Nephron progenitor cell (in vitro differentiated cells): ENCODE measurements around the gene TDRD1.

Experiments used
- DNase-seq: peaks from one replicate; pipeline ENCODE4 v3.0.0; 2021
- H3K27ac Mint-ChIP-seq: 2 replicates; pipeline ENCODE4 v1.8.0; 2021; ENCODE audit warnings: mild to moderate bottlenecking, moderate library complexity, mixed read lengths
- H3K27me3 Mint-ChIP-seq: 2 replicates; pipeline ENCODE4 v1.8.0; 2021; ENCODE audit warnings: mild to moderate bottlenecking, low read depth, mixed read lengths; ENCODE audit not compliant: poor library complexity
- H3K36me3 Mint-ChIP-seq: 2 replicates; pipeline ENCODE4 v1.8.0; 2021; ENCODE audit warnings: low read depth, mixed read lengths
- H3K4me1 Mint-ChIP-seq: 2 replicates; pipeline ENCODE4 v1.8.0; 2021; ENCODE audit warnings: mixed read lengths
- H3K4me3 Mint-ChIP-seq: 2 replicates; pipeline ENCODE4 v1.8.0; 2021; ENCODE audit warnings: mild to moderate bottlenecking, moderate library complexity, mixed read lengths
- H3K9me3 Mint-ChIP-seq: 2 replicates; pipeline ENCODE4 v1.8.0; 2021; ENCODE audit warnings: mild to moderate bottlenecking, moderate library complexity, mixed read lengths
- TF ChIP-seq, protein P1 (sequence below): fragments of 200-600 bp; sonication (generic); IDR thresholded peaks from 2 replicates; pipeline ENCODE4 v1.5.0; 2021; ENCODE audit warnings: antibody characterized with exemption

TDRD1 gene

DNA sequence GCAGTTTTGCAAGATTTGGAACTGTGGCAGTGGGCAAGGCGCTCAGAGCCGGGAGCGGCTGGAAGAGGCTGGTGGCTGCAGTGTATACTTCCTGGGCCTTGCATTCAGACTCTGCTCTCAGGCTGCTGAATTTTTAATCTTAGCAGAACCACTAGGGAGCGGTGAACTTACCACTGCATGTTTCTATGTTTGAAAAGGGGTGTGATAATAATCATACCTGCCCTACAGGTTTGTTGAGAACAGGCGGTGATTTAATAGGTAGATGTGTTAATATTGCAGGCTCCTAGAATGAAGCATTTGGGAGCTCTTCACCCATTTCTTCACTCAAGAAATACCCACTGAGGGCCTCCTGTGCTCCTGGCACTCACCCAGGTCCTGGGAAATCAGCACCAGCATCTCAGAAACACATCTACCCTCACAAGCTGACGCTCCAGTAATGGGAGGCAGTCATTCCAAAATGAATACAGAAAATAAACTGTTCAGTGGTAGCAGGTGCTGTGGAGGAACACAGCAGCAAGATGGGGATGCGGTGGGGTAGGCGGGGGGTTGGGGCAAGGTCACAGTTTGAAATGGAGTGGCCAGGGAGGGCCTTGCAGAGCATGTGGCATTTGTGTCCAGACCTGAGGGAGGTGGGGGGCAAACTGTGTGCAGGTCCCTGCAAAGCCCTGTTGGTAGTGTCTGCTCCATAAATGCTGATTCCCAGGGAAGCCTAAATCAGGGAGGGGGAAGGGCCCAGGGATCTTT is 100.9 kb downstream of the TDRD1 start:
- TF ChIP-seq, protein P1, sequence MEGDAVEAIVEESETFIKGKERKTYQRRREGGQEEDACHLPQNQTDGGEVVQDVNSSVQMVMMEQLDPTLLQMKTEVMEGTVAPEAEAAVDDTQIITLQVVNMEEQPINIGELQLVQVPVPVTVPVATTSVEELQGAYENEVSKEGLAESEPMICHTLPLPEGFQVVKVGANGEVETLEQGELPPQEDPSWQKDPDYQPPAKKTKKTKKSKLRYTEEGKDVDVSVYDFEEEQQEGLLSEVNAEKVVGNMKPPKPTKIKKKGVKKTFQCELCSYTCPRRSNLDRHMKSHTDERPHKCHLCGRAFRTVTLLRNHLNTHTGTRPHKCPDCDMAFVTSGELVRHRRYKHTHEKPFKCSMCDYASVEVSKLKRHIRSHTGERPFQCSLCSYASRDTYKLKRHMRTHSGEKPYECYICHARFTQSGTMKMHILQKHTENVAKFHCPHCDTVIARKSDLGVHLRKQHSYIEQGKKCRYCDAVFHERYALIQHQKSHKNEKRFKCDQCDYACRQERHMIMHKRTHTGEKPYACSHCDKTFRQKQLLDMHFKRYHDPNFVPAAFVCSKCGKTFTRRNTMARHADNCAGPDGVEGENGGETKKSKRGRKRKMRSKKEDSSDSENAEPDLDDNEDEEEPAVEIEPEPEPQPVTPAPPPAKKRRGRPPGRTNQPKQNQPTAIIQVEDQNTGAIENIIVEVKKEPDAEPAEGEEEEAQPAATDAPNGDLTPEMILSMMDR: no peak
- Mint-ChIP-seq H3K36me3 (peaks cover under 1% of the 10 kb centered on the region), H3K4me1 (peaks cover 12% of the 10 kb centered on the region), H3K27ac (no peak overlapping the region), H3K27me3 (no peaks in the 10 kb centered on the region), H3K9me3 (no peaks in the 10 kb centered on the region), H3K4me3 (no peak overlapping the region)
- no peak for DNase-seq

DNA sequence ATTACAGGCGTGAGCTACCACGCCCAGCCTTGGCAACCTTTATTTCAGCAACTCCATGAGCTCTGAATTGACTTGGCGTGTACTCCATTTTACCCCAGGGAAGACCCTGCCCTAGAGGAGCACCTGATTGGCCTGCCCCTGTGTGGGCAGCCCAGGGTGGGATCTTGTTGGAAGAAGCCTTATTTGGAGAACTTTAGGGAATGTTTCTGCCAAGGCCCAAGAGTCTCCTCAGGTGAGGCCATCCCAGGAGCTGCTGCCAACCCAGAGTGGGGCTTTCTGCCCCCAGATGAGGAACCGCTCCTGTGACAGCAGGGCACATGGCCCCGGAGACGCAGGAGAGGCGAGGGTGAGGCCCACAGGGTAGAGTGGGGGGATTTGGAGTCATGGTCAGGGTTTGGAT is 101.9 kb downstream of the TDRD1 start:
- Mint-ChIP-seq H3K4me3 (no peak overlapping the region), H3K27me3 (no peaks in the 10 kb centered on the region), H3K27ac (no peak overlapping the region), H3K36me3 (no peaks in the 10 kb centered on the region), H3K4me1 (peaks cover 3% of the 10 kb centered on the region), H3K9me3 (no peaks in the 10 kb centered on the region)
- TF ChIP-seq, protein P1: no peak
- no peak for DNase-seq

DNA sequence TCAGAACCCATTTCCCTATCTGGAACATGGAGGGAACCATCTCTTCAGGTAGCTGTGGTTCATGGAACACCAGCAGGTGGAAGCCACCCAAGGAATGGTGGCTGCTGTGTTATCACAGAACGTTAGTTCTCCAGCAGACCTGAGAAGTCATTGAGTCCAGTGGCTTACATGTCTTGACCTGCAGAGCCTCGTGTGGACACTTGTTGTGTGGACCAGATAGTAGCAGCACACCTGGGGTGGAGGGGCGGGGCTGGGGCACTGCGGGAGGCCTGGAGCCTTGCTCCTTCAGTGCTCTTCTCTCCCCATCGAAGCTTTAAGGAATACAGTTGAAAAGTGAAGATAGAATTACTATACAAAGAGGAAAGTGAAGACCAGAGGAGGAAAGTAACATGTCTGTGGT is 102.3 kb downstream of the TDRD1 start:
- H3K27ac Mint-ChIP-seq: no peak overlapping the region
- H3K4me1 Mint-ChIP-seq: no peaks in the 10 kb centered on the region
- TF ChIP-seq, protein P1: no peak
- no peaks in the 10 kb centered on the region for H3K27me3 Mint-ChIP-seq
- H3K4me3 Mint-ChIP-seq: no peak overlapping the region
- no peak for DNase-seq
- H3K36me3 Mint-ChIP-seq: no peaks in the 10 kb centered on the region
- H3K9me3 Mint-ChIP-seq: no peaks in the 10 kb centered on the region
